GM12878 (cell line): ENCODE results near the gene CELF2. TPM values are rescaled to one million over a fixed set of nuclear protein-coding genes. Genes with fewer than 3 reads are reported as not detected.

Source experiments
- ATAC-seq: fragments of 200-7000 bp; cut with Tn5 transposase; 3 replicates; pipeline ENCODE4 v1.9.1; 2020; ENCODE audit warnings: mild to moderate bottlenecking, moderate library complexity
- BruUV-seq: library from RNA; stranded (reverse); fragments of 400-500 nt; replicated peaks from 2 replicates; lab custom pipeline; 2021; lab: Mats Ljungman, UMichigan
- CTCF ChIA-PET: fragments of 300-600 bp; sonication (Branson Sonifier 250); formaldehyde crosslinking; extraction: SDS; loops from one replicate; lab custom pipeline; 2021; ENCODE audit warnings: inconsistent platforms; lab: Yijun Ruan, JAX
- POLR2A ChIA-PET: fragments of 350-600 bp; formaldehyde crosslinking; extraction: SDS; loops from one replicate; lab custom pipeline; 2021; ENCODE audit warnings: inconsistent platforms; lab: Charles Lee
- RAD21 ChIA-PET: fragments of 300-600 bp; sonication (Branson Sonifier 250); formaldehyde crosslinking; loops from one replicate; lab custom pipeline; 2023; ENCODE audit warnings: antibody characterized with exemption; ENCODE audit not compliant: unreplicated experiment; lab: Charles Lee
- SMC1A ChIA-PET: fragments of 300-600 bp; sonication (Branson Sonifier 250); formaldehyde crosslinking; loops from one replicate; lab custom pipeline; 2023; ENCODE audit not compliant: unreplicated experiment, uncharacterized antibody; lab: Charles Lee
- DNase-seq: peaks from one replicate; pipeline ENCODE4 v3.0.0-alpha.2; 2011; ENCODE audit warnings: low read depth, low spot score
- FAIRE-seq: peaks from 3 replicates; lab custom pipeline; 2011; peaks lifted over from hg19 to GRCh38; lab: Jason Lieb, UNC
- H2AFZ ChIP-seq: 2 replicates; pipeline ENCODE4 v1.6.0; 2011; ENCODE audit warnings: low read depth, low read length, control low read depth; ENCODE audit not compliant: control insufficient read depth
- H3K27ac ChIP-seq: 2 replicates; pipeline ENCODE4 v1.5.1; 2011; ENCODE audit warnings: control low read depth; ENCODE audit not compliant: control insufficient read depth, insufficient read depth
- H3K27me3 ChIP-seq, 2 experiments: replicated peaks in 1 of 2; 2 replicates each; pipeline versions ENCODE4 v1.6.0 to v1.6.1; 2011; ENCODE audit warnings: low read length in 1 of 2; ENCODE audit not compliant: control insufficient read depth in 2 of 2, insufficient read depth in 2 of 2
- H3K36me3 ChIP-seq, 2 experiments: 2 replicates each; pipeline ENCODE4 v1.5.1; 2011; ENCODE audit warnings: low read length in 1 of 2; ENCODE audit not compliant: control insufficient read depth in 2 of 2, insufficient read depth in 2 of 2
- H3K4me1 ChIP-seq: 2 replicates; pipeline ENCODE4 v1.6.1; 2011; ENCODE audit warnings: mild to moderate bottlenecking, low read length, moderate library complexity, mixed read lengths; ENCODE audit not compliant: control insufficient read depth, insufficient read depth
- H3K4me2 ChIP-seq: 2 replicates; pipeline ENCODE4 v1.6.0; 2011; ENCODE audit warnings: control low read depth; ENCODE audit not compliant: control insufficient read depth, insufficient read depth
- H3K4me3 ChIP-seq: fragments of 200-600 bp; sonication (generic); 2 replicates; pipeline ENCODE4 v1.5.1; 2016
- H3K79me2 ChIP-seq: 2 replicates; pipeline ENCODE4 v1.6.0; 2011; ENCODE audit warnings: low read length; ENCODE audit not compliant: control insufficient read depth, insufficient read depth
- H3K9ac ChIP-seq: 2 replicates; pipeline ENCODE4 v1.8.0; 2011; ENCODE audit warnings: low read length, control low read depth, mixed read lengths; ENCODE audit not compliant: control insufficient read depth, insufficient read depth
- H3K9me3 ChIP-seq: replicated peaks from 3 replicates; pipeline ENCODE4 v1.5.1; 2011; ENCODE audit warnings: mild to moderate bottlenecking, low read length; ENCODE audit not compliant: control insufficient read depth, insufficient read depth
- H4K20me1 ChIP-seq: 2 replicates; pipeline ENCODE4 v1.6.0; 2011; ENCODE audit not compliant: control insufficient read depth, insufficient read depth
- BACH1 ChIP-seq: fragments of 450-650 bp; IDR thresholded peaks from 2 replicates; pipeline ENCODE4 v1.6.1; 2017; ENCODE audit warnings: mild to moderate bottlenecking, borderline replicate concordance
- CHD2 ChIP-seq: IDR thresholded peaks from 2 replicates; pipeline ENCODE4 v1.6.1; 2011; ENCODE audit warnings: low read depth, low read length, improper control_type of control experiment, borderline replicate concordance
- IKZF2 ChIP-seq, 2 experiments: fragments of 450-650 bp; IDR thresholded peaks; 2 replicates each; pipeline ENCODE4 v1.6.1; 2017; ENCODE audit warnings: mild to moderate bottlenecking in 2 of 2, moderate library complexity in 2 of 2
- IRF3 ChIP-seq: fragments of 450-650 bp; IDR thresholded peaks from 2 replicates; pipeline ENCODE4 v1.6.1; 2014; ENCODE audit warnings: mild to moderate bottlenecking
- MLLT1 ChIP-seq: fragments of 450-650 bp; IDR thresholded peaks from 2 replicates; pipeline ENCODE4 v1.6.1; 2016; ENCODE audit warnings: mild to moderate bottlenecking
- NBN ChIP-seq: fragments of 450-650 bp; IDR thresholded peaks from 2 replicates; pipeline ENCODE4 v1.6.1; 2016
- POU2F2 ChIP-seq: IDR thresholded peaks from 3 replicates; pipeline ENCODE4 v1.6.1; 2011; ENCODE audit warnings: low read depth, mild to moderate bottlenecking, low read length, borderline replicate concordance
- SIN3A ChIP-seq: IDR thresholded peaks from 2 replicates; pipeline ENCODE4 v1.6.1; 2012; ENCODE audit warnings: low read depth, low read length, improper control_type of control experiment
- WGBS: methylation state at CpG from one replicate; pipeline ENCODE4 v1.1.6; 2016; ENCODE audit warnings: low lambda C conversion rate; ENCODE audit not compliant: insufficient replicate concordance, insufficient coverage; ENCODE audit errors: missing lambda C conversion rate; 5-methylcytosine and 5-hydroxymethylcytosine counted together
- in situ Hi-C: fragments of 300-500 bp; cut with MboI; formaldehyde crosslinking; loops from 9 replicates; pipeline ENCODE4 v1.14.3; 2018; ENCODE audit warnings: mixed read lengths
- intact Hi-C: fragments of 100-400 bp; cut with micrococcal nuclease; formaldehyde crosslinking; loops from one replicate; pipeline ENCODE4 v1.14.2; 2022; ENCODE audit not compliant: unreplicated experiment
- polyA plus RNA-seq, 11 experiments: library from polyadenylated mRNA; depleted of rRNA in 4 of 11; unstranded in 6 of 11; stranded (reverse) in 5 of 11; fragments of >200 nt; fragmentation: Nextera tagmentation in 4 of 11; fragmentation: Illumina TruSeq in 1 of 11; extraction: Ambion mirVana in 4 of 11; extraction: Trizol in 1 of 11; gene quantifications; 1 replicate in 1 of 11; 2 replicates in 10 of 11; pipeline versions ENCODE4 v1.2.1 to v1.2.3, GENCODE V29; 2011 to 2016; ENCODE audit warnings: inconsistent platforms in 2 of 11, missing spikeins in 2 of 11, low read depth in 1 of 11
- total RNA-seq, 4 experiments: library from RNA; depleted of rRNA in 3 of 4; stranded (reverse); fragments of >200 nt in 3 of 4; fragmentation: Illumina TruSeq in 1 of 4; extraction: Trizol in 1 of 4; gene quantifications; 2 replicates each; pipeline versions ENCODE4 v1.2.1 to v1.2.3, GENCODE V29; 2013 to 2021

CELF2 gene
- total and polyA plus RNA-seq, 10 of the 15 experiments (the other 5 are each of a cell fraction or from before 2014, with no cell fraction given) = 20.8 to 129 (median 86.3) TPM

- RAD21 ChIA-PET = interaction anchor here (1.2 to 7.3 kb wide), 13 partner anchors 9 to 102 kb away, joined by 3 to 40 read pairs (median 4); no protein-coding TSS in a partner anchor
- H3K4me2 ChIP-seq = peak overlapping the region; percentile 98
- 2% methylated on average over 2 of the region's 2 CpGs for WGBS
- FAIRE-seq (no peak), ATAC-seq (no peak; the same call in 2 of the 3 replicates), DNase-seq (no peak)
- peak overlapping the region; percentile 96 for H3K4me3 ChIP-seq
- no peaks in the 10 kb centered on the region for H3K9me3 ChIP-seq
- H3K27ac ChIP-seq = peak overlapping the region; percentile 95
- H4K20me1 ChIP-seq = no peaks in the 10 kb centered on the region
- peaks cover 100% of the 10 kb centered on the region for H3K79me2 ChIP-seq
- POLR2A ChIA-PET = interaction anchor here (1.0 to 2.9 kb wide), 6 partner anchors 9 to 75 kb away, joined by 3 to 17 read pairs (median 6); no protein-coding TSS in a partner anchor
- no peak overlapping the region for H2AFZ ChIP-seq
- no TSS peak for BruUV-seq
- H3K9ac ChIP-seq = peak overlapping the region; percentile 71
- in situ Hi-C loops = loop anchor here (10.0 kb wide), 2 partner anchors 515 to 875 kb away; partner anchors contain the start of gene UPF2
- intact Hi-C loops = loop anchor here (5.0 to 10.0 kb wide), 4 partner anchors 177 to 515 kb away; no protein-coding TSS in a partner anchor
- H3K27me3 ChIP-seq = no peaks in the 10 kb centered on the region
- CTCF ChIA-PET = interaction anchor here (1.0 to 13.9 kb wide), 9 partner anchors 11 to 100 kb away, joined by 3 to 114 read pairs (median 3); no protein-coding TSS in a partner anchor
- SMC1A ChIA-PET = interaction anchor here (0.9 to 18.3 kb wide), 10 partner anchors 6 to 100 kb away, joined by 3 to 417 read pairs (median 6); no protein-coding TSS in a partner anchor
- TF ChIP-seq IKZF2 (IDR thresholded peaks at IDR 0.05) (no peak), MLLT1 (0 out of 2 replicates have a peak, but pooled peaks have one; percentile 14)
- peaks cover 5 to 7% of the 10 kb centered on the region in 2 experiments for H3K36me3 ChIP-seq
- peaks cover 19% of the 10 kb centered on the region for H3K4me1 ChIP-seq
Measured at GRCh38 chr10:11169976-11170375, 152.3 kb downstream of the CELF2 start.

- H3K9me3 ChIP-seq = no peaks in the 10 kb centered on the region
- peak overlapping the region; percentile 95 for H3K27ac ChIP-seq
- H3K4me1 ChIP-seq = peaks cover 23% of the 10 kb centered on the region
- WGBS = 10% methylated on average over 8 of the region's 8 CpGs
- in situ Hi-C loops (loop anchor here (10.0 kb wide), 2 partner anchors 514 to 874 kb away; partner anchors contain the start of gene UPF2), intact Hi-C loops (loop anchor here (10.0 kb wide), 2 partner anchors 274 to 514 kb away; no protein-coding TSS in a partner anchor)
- no peaks in the 10 kb centered on the region for H3K27me3 ChIP-seq
- SMC1A ChIA-PET = interaction anchor here (0.9 to 18.3 kb wide), 10 partner anchors 5 to 100 kb away, joined by 3 to 417 read pairs (median 12); no protein-coding TSS in a partner anchor
- no peak for DNase-seq
- CTCF ChIA-PET = interaction anchor here (1.0 to 13.9 kb wide), 4 partner anchors 39 to 100 kb away, joined by 3 to 114 read pairs (median 4); no protein-coding TSS in a partner anchor
- POLR2A ChIA-PET = interaction anchor here (1.0 to 2.9 kb wide), 9 partner anchors 8 to 75 kb away, joined by 3 to 17 read pairs (median 4); no protein-coding TSS in a partner anchor
- BruUV-seq = no TSS peak
- H3K79me2 ChIP-seq = peaks cover 100% of the 10 kb centered on the region
- H3K9ac ChIP-seq = peak overlapping the region; percentile 71
- ATAC-seq = no peak
- H2AFZ ChIP-seq = no peak overlapping the region
- RAD21 ChIA-PET = interaction anchor here (0.7 to 4.8 kb wide), 14 partner anchors 9 to 101 kb away, joined by 3 to 40 read pairs (median 4); no protein-coding TSS in a partner anchor
- H3K36me3 ChIP-seq = peaks cover 6 to 7% of the 10 kb centered on the region in 2 experiments
- H3K4me2 ChIP-seq = peak overlapping the region; percentile 98
- no peaks in the 10 kb centered on the region for H4K20me1 ChIP-seq
- peak overlapping the region; percentile 96 for H3K4me3 ChIP-seq
- no peak for FAIRE-seq
- TF ChIP-seq CHD2 = 0 out of 2 replicates have a peak, but pooled peaks have one; percentile 28
- 0 out of 2 replicates have a peak, but pooled peaks have one; percentile 46 for TF ChIP-seq SIN3A
- TF ChIP-seq NBN = 0 out of 2 replicates have a peak, but pooled peaks have one; percentile 15
- no peak for TF ChIP-seq POU2F2
- TF ChIP-seq BACH1 = no peak
- no peak for TF ChIP-seq IRF3
Measured at GRCh38 chr10:11170574-11170973, 152.9 kb downstream of the CELF2 start.
